Nephron progenitor cell (in vitro differentiated cells): Measurements from ENCODE around the gene CYP2U1.
A peak's percentile ranks its signal among the peaks of the same experiment; 100 is the strongest.

Experiments used
- DNase-seq: peaks from one replicate; pipeline ENCODE4 v3.0.0; 2021
- H3K27ac Mint-ChIP-seq: 2 replicates; pipeline ENCODE4 v1.8.0; 2021; ENCODE audit warnings: mild to moderate bottlenecking, moderate library complexity, mixed read lengths
- H3K27me3 Mint-ChIP-seq: 2 replicates; pipeline ENCODE4 v1.8.0; 2021; ENCODE audit warnings: mild to moderate bottlenecking, low read depth, mixed read lengths; ENCODE audit not compliant: poor library complexity
- H3K36me3 Mint-ChIP-seq: 2 replicates; pipeline ENCODE4 v1.8.0; 2021; ENCODE audit warnings: low read depth, mixed read lengths
- H3K4me1 Mint-ChIP-seq: 2 replicates; pipeline ENCODE4 v1.8.0; 2021; ENCODE audit warnings: mixed read lengths
- H3K4me3 Mint-ChIP-seq: 2 replicates; pipeline ENCODE4 v1.8.0; 2021; ENCODE audit warnings: mild to moderate bottlenecking, moderate library complexity, mixed read lengths
- H3K9me3 Mint-ChIP-seq: 2 replicates; pipeline ENCODE4 v1.8.0; 2021; ENCODE audit warnings: mild to moderate bottlenecking, moderate library complexity, mixed read lengths
- TF ChIP-seq, protein P1 (sequence below): fragments of 200-600 bp; sonication (generic); IDR thresholded peaks from 2 replicates; pipeline ENCODE4 v1.5.0; 2021; ENCODE audit warnings: antibody characterized with exemption

The CYP2U1 gene

DNA sequence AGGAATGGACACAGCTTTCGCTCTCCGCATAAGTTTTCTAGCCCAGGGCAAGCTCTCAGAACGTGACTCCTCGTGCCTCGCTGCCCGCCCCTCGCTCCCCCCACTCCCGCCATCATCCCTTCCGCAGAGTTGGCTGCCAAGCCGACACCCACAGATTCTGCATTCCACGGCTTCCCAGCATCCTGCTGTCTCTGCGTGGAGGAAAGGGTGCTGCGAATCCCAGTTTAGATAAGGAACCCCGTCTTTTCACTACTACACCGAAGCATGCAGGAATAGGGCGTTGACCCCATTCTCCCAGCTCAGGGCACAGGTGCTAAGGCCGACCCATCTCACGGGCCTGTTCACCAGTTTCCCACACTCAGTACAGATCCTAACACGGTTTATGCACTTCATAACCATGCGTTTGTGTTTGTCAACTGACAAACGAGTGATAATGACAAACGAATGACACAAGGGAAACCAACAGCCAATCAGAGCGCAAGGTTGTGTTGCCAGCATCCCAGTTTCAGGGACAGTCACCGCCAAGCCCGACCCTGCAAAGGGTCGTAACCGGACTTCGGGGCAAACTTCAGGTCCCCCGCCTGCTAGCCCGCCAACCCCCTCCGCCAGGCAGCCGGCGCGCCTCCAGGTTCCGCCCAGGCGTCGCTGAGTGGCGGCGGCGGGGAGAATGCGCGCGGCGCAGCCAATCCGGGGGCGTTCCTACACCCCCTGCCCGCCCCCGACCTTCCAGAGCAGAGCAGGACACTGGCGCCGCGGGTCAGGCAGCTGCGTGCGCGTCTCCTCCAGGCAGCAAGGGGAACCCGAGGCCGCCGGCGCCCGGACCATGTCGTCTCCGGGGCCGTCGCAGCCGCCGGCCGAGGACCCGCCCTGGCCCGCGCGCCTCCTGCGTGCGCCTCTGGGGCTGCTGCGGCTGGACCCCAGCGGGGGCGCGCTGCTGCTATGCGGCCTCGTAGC is at the start of gene CYP2U1:
Gene CYP2U1 (plus strand): TSS at position 729 of the 954 bp plus-strand sequence. CDS start 95 bp downstream, at position 824.
- Mint-ChIP-seq H3K9me3 (no peaks in the 10 kb centered on the region), H3K4me1 (peaks cover 19% of the 10 kb centered on the region), H3K27ac (no peak within 1 kb of the TSS), H3K27me3 (peaks cover 33% of the 10 kb centered on the region), H3K36me3 (peaks cover 20% of the 10 kb centered on the region), H3K4me3 (peak within 1 kb of the TSS; percentile 85)
- DNase-seq: peak; percentile 92
- TF ChIP-seq, protein P1, sequence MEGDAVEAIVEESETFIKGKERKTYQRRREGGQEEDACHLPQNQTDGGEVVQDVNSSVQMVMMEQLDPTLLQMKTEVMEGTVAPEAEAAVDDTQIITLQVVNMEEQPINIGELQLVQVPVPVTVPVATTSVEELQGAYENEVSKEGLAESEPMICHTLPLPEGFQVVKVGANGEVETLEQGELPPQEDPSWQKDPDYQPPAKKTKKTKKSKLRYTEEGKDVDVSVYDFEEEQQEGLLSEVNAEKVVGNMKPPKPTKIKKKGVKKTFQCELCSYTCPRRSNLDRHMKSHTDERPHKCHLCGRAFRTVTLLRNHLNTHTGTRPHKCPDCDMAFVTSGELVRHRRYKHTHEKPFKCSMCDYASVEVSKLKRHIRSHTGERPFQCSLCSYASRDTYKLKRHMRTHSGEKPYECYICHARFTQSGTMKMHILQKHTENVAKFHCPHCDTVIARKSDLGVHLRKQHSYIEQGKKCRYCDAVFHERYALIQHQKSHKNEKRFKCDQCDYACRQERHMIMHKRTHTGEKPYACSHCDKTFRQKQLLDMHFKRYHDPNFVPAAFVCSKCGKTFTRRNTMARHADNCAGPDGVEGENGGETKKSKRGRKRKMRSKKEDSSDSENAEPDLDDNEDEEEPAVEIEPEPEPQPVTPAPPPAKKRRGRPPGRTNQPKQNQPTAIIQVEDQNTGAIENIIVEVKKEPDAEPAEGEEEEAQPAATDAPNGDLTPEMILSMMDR: no peak

DNA sequence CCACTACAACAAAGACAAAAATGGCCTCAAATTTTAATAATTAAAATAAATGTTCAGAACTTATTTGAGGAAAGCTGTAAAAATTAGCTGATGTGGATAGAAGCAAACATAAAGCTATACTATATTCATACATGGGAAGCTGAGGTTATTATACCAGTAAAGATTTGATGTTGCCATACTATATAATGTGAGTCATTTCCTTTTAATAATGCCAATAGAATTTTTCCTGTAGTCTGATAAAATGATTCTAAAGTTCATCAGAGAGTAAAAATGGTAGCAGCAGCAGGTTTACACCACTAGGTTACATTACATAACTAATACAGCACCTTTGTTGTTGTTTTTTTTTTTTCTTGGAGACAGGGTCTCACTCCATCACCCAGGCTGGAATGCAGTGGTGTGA is 45.5 kb upstream of the CYP2U1 start:
- DNase-seq: no peak
- Mint-ChIP-seq H3K27ac (no peak overlapping the region), H3K36me3 (peaks cover 7% of the 10 kb centered on the region), H3K9me3 (peaks cover 38% of the 10 kb centered on the region), H3K4me1 (no peaks in the 10 kb centered on the region), H3K27me3 (no peaks in the 10 kb centered on the region), H3K4me3 (no peak overlapping the region)
- TF ChIP-seq, protein P1: no peak

DNA sequence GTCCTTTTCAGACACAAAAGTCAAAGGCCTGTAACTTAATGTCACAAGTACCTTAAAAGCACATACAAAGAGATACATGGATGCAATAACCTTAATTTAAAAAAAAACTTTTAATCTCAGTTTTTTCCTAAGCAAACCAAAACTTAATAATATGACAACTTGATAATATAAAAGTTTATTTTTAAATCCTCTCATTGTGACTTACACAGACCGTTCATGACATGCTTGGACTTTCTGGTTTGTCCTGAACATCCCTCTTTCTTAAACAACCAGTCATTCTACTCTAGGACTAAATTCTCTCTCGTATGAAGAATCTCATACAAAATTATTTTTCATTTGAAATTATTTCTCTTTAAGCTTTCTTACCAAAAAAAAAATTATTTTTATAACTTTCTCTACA is 43.1 kb upstream of the CYP2U1 start:
- no peak for DNase-seq
- H3K9me3 Mint-ChIP-seq: peaks cover 44% of the 10 kb centered on the region
- TF ChIP-seq, protein P1: no peak
- H3K36me3 Mint-ChIP-seq: peaks cover 10% of the 10 kb centered on the region
- H3K27me3 Mint-ChIP-seq: no peaks in the 10 kb centered on the region
- H3K4me1 Mint-ChIP-seq: no peaks in the 10 kb centered on the region
- H3K27ac Mint-ChIP-seq: no peak overlapping the region
- no peak overlapping the region for H3K4me3 Mint-ChIP-seq

DNA sequence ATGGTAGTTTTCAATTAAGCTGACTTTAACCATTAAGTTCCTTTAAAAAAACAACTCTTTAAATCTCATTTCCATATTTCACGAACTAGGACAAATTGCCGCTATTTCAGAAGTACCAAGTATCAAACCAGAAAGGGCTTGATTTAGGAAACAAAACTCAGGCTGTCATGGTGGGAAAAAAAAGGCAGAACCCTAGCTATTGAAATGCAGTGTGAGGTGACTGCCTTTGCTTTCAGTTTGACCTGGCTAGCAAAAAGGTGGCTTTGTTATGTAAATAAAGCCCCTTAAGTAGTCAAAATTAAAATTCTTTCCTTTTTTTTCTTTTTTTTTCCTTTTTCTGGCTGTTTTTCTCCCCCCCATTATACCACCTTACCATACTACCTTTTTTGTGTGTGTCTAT is 40.6 kb upstream of the CYP2U1 start:
- Mint-ChIP-seq H3K27me3 (peaks cover 3% of the 10 kb centered on the region), H3K9me3 (peaks cover 44% of the 10 kb centered on the region), H3K36me3 (peaks cover 10% of the 10 kb centered on the region), H3K27ac (no peak overlapping the region), H3K4me1 (no peaks in the 10 kb centered on the region), H3K4me3 (no peak overlapping the region)
- DNase-seq: no peak
- TF ChIP-seq, protein P1: no peak

DNA sequence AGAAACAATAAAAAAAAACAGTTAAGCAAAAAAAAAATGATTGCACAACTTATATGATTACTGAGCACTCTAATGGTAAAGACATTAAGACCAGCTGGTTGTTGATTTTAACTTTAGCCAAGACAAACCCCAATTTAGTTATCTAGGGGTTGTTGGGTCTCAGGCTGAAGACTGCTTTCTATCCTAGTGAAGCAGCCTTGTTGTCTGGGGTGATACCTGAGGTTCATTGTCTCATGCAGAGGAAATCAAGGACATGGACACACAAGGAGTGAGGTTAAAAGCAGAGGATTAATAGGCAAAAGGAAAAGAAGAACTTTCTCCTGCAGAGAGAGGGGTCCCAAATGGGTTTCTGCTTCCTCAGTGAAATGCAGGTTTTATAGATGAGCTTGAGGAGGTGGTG is 40.0 kb upstream of the CYP2U1 start:
- H3K27ac Mint-ChIP-seq: no peak overlapping the region
- H3K4me1 Mint-ChIP-seq: peaks cover 3% of the 10 kb centered on the region
- peaks cover 44% of the 10 kb centered on the region for H3K9me3 Mint-ChIP-seq
- H3K36me3 Mint-ChIP-seq: peaks cover 10% of the 10 kb centered on the region
- H3K27me3 Mint-ChIP-seq: peaks cover 3% of the 10 kb centered on the region
- DNase-seq: no peak
- no peak overlapping the region for H3K4me3 Mint-ChIP-seq
- TF ChIP-seq, protein P1: no peak
